Lower leg skin (tissue), 4 donors: Measurements from ENCODE around the gene ITGAD. TPM values are rescaled to one million over a fixed set of nuclear protein-coding genes. Genes with fewer than 3 reads are reported as not detected.

Experiments used
- DNase-seq, 2 donors: peaks; one replicate each; pipeline ENCODE4 v3.0.0-alpha.2; 2019; ENCODE audit warnings: low spot score in 2 of 2
- H3K4me3 ChIP-seq: fragments of 200-600 bp; sonication (generic); 2 replicates; pipeline ENCODE4 v1.5.1; 2017; ENCODE audit warnings: mild to moderate bottlenecking, low read depth; ENCODE audit not compliant: poor library complexity, severe bottlenecking
- POLR2A ChIP-seq, 2 donors: fragments of 450-650 bp; IDR thresholded peaks; one replicate each; pipeline ENCODE4 v1.6.1; 2016 to 2017; ENCODE audit warnings: antibody characterized with exemption in 2 of 2, mild to moderate bottlenecking in 1 of 2, moderate library complexity in 1 of 2
- WGBS, 2 donors: methylation state at CpG; one replicate each; pipeline ENCODE4 v1.1.5; 2018; 5-methylcytosine and 5-hydroxymethylcytosine counted together
- intact Hi-C: fragments of 100-400 bp; cut with DNase I; formaldehyde crosslinking; loops from one replicate; pipeline ENCODE4 v1.15.0; 2023; ENCODE audit warnings: low total_unique reads
- total RNA-seq, 4 donors: library from RNA; depleted of rRNA; stranded (reverse); fragments of >200 nt; gene quantifications; one replicate each; pipeline ENCODE4 v1.1.0, GENCODE V29; 2016
- TF ChIP-seq, protein P1 (sequence below), 3 donors: fragments of 450-650 bp; IDR thresholded peaks; one replicate each; pipeline ENCODE4 v1.5.1; 2016; ENCODE audit warnings: antibody characterized with exemption in 3 of 3, mild to moderate bottlenecking in 3 of 3, moderate library complexity in 2 of 3

Gene ITGAD
- total RNA-seq, 4 donors from 2014 or later: not detected

DNA sequence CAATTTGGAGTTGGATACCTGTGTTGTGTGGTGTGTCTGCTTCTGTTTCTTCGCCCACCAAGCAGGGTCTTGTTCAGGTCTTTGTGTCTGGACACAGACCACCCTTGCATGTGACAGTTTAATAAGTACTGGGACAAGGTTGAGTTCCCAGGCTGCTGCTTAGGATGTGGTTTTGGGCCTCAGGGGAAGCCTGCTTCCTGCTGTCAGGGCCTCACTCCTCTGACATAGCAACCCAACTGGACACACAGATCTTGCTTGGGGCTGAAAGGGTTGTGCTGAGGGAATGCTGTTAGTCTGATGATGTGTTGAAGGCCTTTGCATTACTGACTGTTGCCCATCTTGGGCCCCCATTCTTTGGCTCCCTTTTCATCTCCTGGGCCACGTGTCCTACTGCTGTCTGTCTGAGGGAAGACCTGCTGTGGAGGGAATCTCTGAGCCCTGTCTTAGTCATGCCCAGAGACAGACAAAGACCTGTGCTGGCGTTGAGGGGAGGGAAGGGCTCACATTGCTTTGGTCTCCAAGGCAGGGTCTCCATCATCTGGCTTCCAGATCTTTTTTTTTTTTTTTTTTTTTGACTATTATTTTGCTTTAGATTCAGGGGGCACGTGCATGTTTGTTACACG, 74.1 kb downstream of the ITGAD start:
- 76 to 81% methylated on average over 5 of the region's 5 CpGs for WGBS, 2 donors
- H3K4me3 ChIP-seq: no peak overlapping the region
- TF ChIP-seq POLR2A (IDR thresholded peaks at IDR 0.05): no peak
- TF ChIP-seq, protein P1, sequence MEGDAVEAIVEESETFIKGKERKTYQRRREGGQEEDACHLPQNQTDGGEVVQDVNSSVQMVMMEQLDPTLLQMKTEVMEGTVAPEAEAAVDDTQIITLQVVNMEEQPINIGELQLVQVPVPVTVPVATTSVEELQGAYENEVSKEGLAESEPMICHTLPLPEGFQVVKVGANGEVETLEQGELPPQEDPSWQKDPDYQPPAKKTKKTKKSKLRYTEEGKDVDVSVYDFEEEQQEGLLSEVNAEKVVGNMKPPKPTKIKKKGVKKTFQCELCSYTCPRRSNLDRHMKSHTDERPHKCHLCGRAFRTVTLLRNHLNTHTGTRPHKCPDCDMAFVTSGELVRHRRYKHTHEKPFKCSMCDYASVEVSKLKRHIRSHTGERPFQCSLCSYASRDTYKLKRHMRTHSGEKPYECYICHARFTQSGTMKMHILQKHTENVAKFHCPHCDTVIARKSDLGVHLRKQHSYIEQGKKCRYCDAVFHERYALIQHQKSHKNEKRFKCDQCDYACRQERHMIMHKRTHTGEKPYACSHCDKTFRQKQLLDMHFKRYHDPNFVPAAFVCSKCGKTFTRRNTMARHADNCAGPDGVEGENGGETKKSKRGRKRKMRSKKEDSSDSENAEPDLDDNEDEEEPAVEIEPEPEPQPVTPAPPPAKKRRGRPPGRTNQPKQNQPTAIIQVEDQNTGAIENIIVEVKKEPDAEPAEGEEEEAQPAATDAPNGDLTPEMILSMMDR (IDR thresholded peaks at IDR 0.05): no peak
- no peak for DNase-seq
- intact Hi-C loops: no loop called here

DNA sequence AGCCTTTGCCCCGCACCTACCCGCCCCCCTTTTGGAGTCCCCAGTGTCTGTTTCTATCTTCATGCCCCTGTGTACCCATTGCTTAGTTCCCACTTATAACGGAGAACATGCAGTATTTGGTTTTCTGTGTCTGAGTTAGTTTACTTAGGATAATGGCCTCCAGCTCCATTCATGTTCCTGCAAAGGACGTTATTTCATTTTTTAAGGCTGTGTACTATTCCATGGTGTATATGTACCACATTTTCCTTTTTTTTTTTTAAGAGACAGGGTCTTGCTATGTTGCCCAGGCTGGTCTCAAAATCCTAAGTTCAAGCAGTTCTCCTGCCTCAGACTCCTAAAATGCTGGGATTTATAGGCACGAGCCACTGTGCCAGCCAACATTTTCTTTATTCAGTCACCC, 74.7 kb downstream of the ITGAD start:
- no peak overlapping the region for H3K4me3 ChIP-seq
- intact Hi-C loops: no loop called here
- 84 to 94% methylated on average over 5 of the region's 5 CpGs for WGBS, 2 donors
- TF ChIP-seq, protein P1 (IDR thresholded peaks at IDR 0.05): no peak
- TF ChIP-seq POLR2A (IDR thresholded peaks at IDR 0.05): no peak
- no peak for DNase-seq

DNA sequence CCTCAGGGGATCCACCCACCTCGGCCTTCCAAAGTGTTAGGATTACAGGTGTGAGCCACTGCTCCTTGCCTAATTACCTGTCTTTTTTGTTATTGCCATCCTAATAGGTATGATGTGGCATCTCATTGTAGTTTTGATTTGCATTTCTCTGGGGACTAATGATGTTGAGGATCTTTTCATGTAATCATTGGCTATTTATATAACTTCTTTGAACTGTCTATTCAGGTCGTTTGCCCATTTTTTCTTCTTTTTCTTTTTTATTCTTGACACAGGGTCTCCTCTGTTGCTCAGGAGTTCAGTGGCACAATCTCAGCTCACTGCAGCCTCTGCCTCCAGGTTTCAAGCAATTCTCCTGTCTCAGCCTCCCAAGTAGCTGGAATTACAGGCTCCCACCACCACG, 77.5 kb downstream of the ITGAD start:
- TF ChIP-seq, protein P1 (IDR thresholded peaks at IDR 0.05): no peak
- TF ChIP-seq POLR2A (IDR thresholded peaks at IDR 0.05): no peak
- intact Hi-C loops: no loop called here
- DNase-seq: no peak
- no peak overlapping the region for H3K4me3 ChIP-seq
- 82 to 83% methylated on average over 3 of the region's 3 CpGs for WGBS, 2 donors

DNA sequence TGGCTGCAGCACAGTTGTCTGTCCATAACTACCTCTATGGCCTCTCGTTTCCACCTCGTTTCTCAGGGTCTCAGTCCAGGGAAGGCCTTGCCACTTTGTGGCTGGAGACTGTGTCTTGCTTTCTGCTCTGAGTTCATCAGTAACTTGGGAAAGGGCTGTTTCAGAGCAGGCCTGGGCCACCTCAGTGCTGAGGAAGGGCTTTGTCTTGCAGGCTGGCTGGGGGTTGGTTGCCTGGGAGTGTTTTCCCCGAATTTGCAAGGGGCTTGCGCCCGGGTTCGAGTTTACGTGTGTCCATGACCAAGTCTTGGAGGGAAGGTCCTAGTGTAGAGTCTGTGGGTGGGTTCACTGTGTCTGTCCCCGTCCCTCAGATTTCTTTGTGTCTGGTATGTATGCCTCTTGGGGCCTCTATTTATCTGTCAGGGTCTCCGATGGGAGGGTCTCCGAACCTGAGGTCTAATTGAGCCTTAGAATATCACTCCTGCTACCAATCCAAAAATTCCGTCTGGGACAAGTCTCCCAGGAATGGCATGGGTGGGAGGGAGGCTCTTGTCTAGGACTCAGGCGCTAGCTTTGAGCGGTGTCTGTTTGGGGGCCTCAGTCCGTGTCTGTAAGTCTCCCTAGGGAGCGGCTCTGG, 78.2 kb downstream of the ITGAD start:
- TF ChIP-seq, protein P1 (IDR thresholded peaks at IDR 0.05): no peak
- TF ChIP-seq POLR2A (IDR thresholded peaks at IDR 0.05): no peak
- no peak for DNase-seq
- H3K4me3 ChIP-seq: no peak overlapping the region
- intact Hi-C loops: no loop called here
- 33 to 41% methylated on average over 15 of the region's 15 CpGs for WGBS, 2 donors

DNA sequence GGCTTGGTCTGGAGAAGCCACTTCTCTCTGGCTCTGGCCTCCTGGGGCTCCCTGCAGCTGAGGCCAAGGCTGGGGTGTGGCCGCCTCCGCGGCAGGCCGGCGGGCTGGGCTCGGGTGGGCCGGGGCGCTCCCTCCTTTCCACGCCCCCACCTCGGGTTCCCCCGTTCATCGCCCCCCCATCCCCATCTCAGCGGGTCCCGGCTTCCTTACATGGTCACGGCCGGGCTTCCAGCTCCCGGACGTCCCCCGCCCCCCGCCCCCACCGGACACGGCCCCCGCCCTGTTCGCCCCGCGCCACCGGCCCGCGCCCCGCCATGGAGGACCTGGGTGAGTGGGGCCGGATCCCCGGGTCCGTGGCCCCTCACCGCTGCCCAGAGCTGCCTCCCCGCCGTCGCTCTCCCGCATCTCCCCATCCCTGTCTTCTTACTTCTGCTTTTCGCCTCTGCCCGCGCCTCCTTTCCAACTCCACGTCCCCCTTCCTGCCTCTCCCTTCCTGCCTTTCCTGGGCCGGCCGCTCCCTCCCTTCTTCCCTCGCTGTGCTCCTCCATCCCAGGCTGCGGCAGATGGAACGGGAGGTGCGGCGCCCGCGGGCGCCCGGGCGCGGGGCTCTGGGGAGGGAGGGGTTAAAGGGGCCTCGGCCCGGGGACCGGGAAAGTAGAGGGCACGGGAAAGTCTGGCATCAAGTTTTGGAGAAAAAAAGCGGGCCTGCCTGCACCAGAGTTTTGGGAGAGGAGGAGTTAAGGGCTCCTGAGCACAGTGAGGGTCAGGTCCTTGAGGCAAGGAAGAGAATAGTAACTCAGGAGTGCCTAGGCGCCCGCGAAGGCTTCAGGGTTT, 79.0 kb downstream of the ITGAD start, which contains the start of gene TGFB1I1:
TGFB1I1 (plus strand) TSS at position 278 of the 834 bp plus-strand sequence; CDS start at position 315, 37 bp downstream.
- peak within 1 kb of the TSS; percentile 64 for H3K4me3 ChIP-seq
- TF ChIP-seq POLR2A (IDR thresholded peaks at IDR 0.05): no peak
- TF ChIP-seq, protein P1 (IDR thresholded peaks at IDR 0.05): no peak
- 1 to 3% methylated on average over 39 to 42 of the region's 63 CpGs for WGBS, 2 donors
- DNase-seq: peak in 1 of 2 donors; percentile 94
- intact Hi-C loops: no loop called here
